K562 (cell line): ENCODE measurements around the gene PDHX. TPM values are rescaled to one million over a fixed set of nuclear protein-coding genes. Genes with fewer than 3 reads are reported as not detected.
A peak's percentile ranks its signal among the peaks of the same experiment; 100 is the strongest.

Experiments
- ATAC-seq: fragments of 200-7000 bp; cut with Tn5 transposase; 3 replicates; pipeline ENCODE4 v1.9.1; 2020; ENCODE audit warnings: moderate library complexity
- BruUV-seq: library from RNA; stranded (reverse); fragments of 400-500 nt; replicated peaks from 2 replicates; lab custom pipeline; 2021; lab: Mats Ljungman, UMichigan
- CTCF ChIA-PET: fragments of 300-600 bp; formaldehyde crosslinking; extraction: SDS; loops from one replicate; lab custom pipeline; 2021; ENCODE audit warnings: low intra/inter-chr PET ratio; lab: Yijun Ruan, JAX
- POLR2A ChIA-PET: fragments of 300-600, 350-650 bp; sonication (Branson Sonifier 250); formaldehyde crosslinking; extraction: SDS; loops from one replicate; lab custom pipeline; 2021; ENCODE audit warnings: antibody characterized with exemption, inconsistent platforms; lab: Yijun Ruan, JAX
- DNase-seq, 4 experiments: peaks; one replicate each; pipeline versions ENCODE4 v3.0.0 to v3.0.0-alpha.2; 2011 to 2018; ENCODE audit warnings: low spot score in 3 of 4, mixed read lengths in 3 of 4; ENCODE audit errors: extremely low read depth in 1 of 4
- FAIRE-seq: peaks from 2 replicates; lab custom pipeline; 2011; peaks lifted over from hg19 to GRCh38; lab: Jason Lieb, UNC
- H2AFZ ChIP-seq: 2 replicates; pipeline ENCODE4 v1.6.0; 2011; ENCODE audit warnings: low read depth, low read length, control low read depth, inconsistent platforms
- H3K27ac ChIP-seq: fragments of 200-600 bp; 3 replicates; pipeline ENCODE4 v1.8.0; 2011; ENCODE audit warnings: low read depth, mild to moderate bottlenecking, control low read depth, inconsistent platforms, low read length, moderate library complexity, mixed read lengths; ENCODE audit errors: extremely low read depth
- H3K27me3 ChIP-seq, 2 experiments: fragments of 300-600 bp in 1 of 2; 2 replicates in 1 of 2; 3 replicates in 1 of 2; pipeline versions ENCODE4 v1.6.0 to v1.8.0; 2011; ENCODE audit warnings: inconsistent platforms in 2 of 2, low read length in 2 of 2, mild to moderate bottlenecking in 1 of 2, mixed read lengths in 1 of 2, moderate library complexity in 1 of 2; ENCODE audit not compliant: control insufficient read depth in 2 of 2, insufficient read depth in 2 of 2
- H3K36me3 ChIP-seq: fragments of 300-600 bp; 3 replicates; pipeline ENCODE4 v1.8.0; 2011; ENCODE audit warnings: mild to moderate bottlenecking, low read length, inconsistent platforms; ENCODE audit not compliant: control insufficient read depth, insufficient read depth
- H3K4me1 ChIP-seq, 2 experiments: fragments of 200-600 bp in 1 of 2; replicated peaks in 1 of 2; 2 replicates in 1 of 2; 3 replicates in 1 of 2; pipeline versions ENCODE4 v1.5.1 to v1.8.0; 2011; ENCODE audit warnings: inconsistent platforms in 2 of 2, low read length in 2 of 2, mild to moderate bottlenecking in 1 of 2, mixed read lengths in 1 of 2, moderate library complexity in 1 of 2; ENCODE audit not compliant: control insufficient read depth in 2 of 2, insufficient read depth in 2 of 2
- H3K4me2 ChIP-seq: 2 replicates; pipeline ENCODE4 v1.6.1; 2011; ENCODE audit warnings: low read length, control low read depth, inconsistent platforms, mixed read lengths; ENCODE audit not compliant: insufficient read depth
- H3K4me3 ChIP-seq: fragments of 200-600 bp; sonication (generic), shearing (Covaris generic); 2 replicates; pipeline ENCODE4 v1.5.1; 2016; ENCODE audit warnings: control low read depth, inconsistent platforms
- H3K79me2 ChIP-seq: fragments of 200-600 bp; 3 replicates; pipeline ENCODE4 v1.8.0; 2011; ENCODE audit warnings: low read length, inconsistent platforms; ENCODE audit not compliant: control insufficient read depth, insufficient read depth
- H3K9ac ChIP-seq, 2 experiments: 2 replicates each; pipeline versions ENCODE4 v1.6.0 to v1.6.1; 2011; ENCODE audit warnings: low read depth in 2 of 2, low read length in 2 of 2, control low read depth in 1 of 2, inconsistent platforms in 1 of 2, mild to moderate bottlenecking in 1 of 2, mixed read lengths in 1 of 2; ENCODE audit not compliant: insufficient read depth in 1 of 2
- H3K9me1 ChIP-seq: one replicate; pipeline ENCODE4 v1.6.0; 2011; ENCODE audit warnings: inconsistent platforms, mild to moderate bottlenecking, low read length, moderate library complexity; ENCODE audit not compliant: control insufficient read depth, insufficient read depth
- H3K9me3 ChIP-seq: replicated peaks from 2 replicates; pipeline ENCODE4 v1.5.1; 2011; ENCODE audit warnings: low read depth, low read length, inconsistent platforms; ENCODE audit not compliant: control insufficient read depth, insufficient read depth
- H4K20me1 ChIP-seq: replicated peaks from 2 replicates; pipeline ENCODE4 v1.6.1; 2011; ENCODE audit warnings: low read length, inconsistent platforms, mixed read lengths; ENCODE audit not compliant: control insufficient read depth, insufficient read depth
- ADNP ChIP-seq: fragments of 200-800 bp; sonication (Bioruptor generic); IDR thresholded peaks from 2 replicates; pipeline ENCODE4 v1.6.1; 2016; ENCODE audit warnings: missing genetic modification characterization, missing compliant biosample characterization
- BRD9 ChIP-seq: fragments of 450-650 bp; IDR thresholded peaks from 2 replicates; pipeline ENCODE4 v1.6.1; 2018; ENCODE audit warnings: low read depth; ENCODE audit not compliant: partially characterized antibody
- DPF2 ChIP-seq: fragments of 450-650 bp; IDR thresholded peaks from 2 replicates; pipeline ENCODE4 v1.6.1; 2016
- SPI1 ChIP-seq: IDR thresholded peaks from 2 replicates; pipeline ENCODE4 v1.6.1; 2011; ENCODE audit warnings: low read depth, low read length, control low read depth, borderline replicate concordance
- TOE1 ChIP-seq, 2 experiments: fragments of 450-650 bp in 1 of 2; sonication (generic) in 1 of 2; formaldehyde crosslinking in 1 of 2; IDR thresholded peaks; 2 replicates each; pipeline versions ENCODE4 v1.7.1 to v1.8.0; 2016 to 2022; ENCODE audit warnings: borderline replicate concordance in 2 of 2, mild to moderate bottlenecking in 2 of 2, antibody characterized with exemption in 1 of 2, inconsistent platforms in 1 of 2, low read depth in 1 of 2, missing genetic modification reagents in 1 of 2, moderate library complexity in 1 of 2
- VEZF1 ChIP-seq: fragments of 200-800 bp; sonication (Bioruptor generic); IDR thresholded peaks from 2 replicates; pipeline ENCODE4 v1.6.1; 2017; ENCODE audit warnings: missing genetic modification characterization, missing compliant biosample characterization
- ZNF384 ChIP-seq: IDR thresholded peaks from 2 replicates; pipeline ENCODE4 v1.6.1; 2012; ENCODE audit warnings: low read depth, low read length, improper control_type of control experiment
- WGBS: fragments of 100-300 bp; shearing (Covaris generic); methylation state at CpG from one replicate; pipeline ENCODE4 v1.1.6; 2016; ENCODE audit warnings: low coverage, mixed read lengths; ENCODE audit not compliant: insufficient coverage; ENCODE audit errors: missing lambda C conversion rate; 5-methylcytosine and 5-hydroxymethylcytosine counted together
- in situ Hi-C: fragments of 300-500 bp; cut with MboI; formaldehyde crosslinking; loops from 4 replicates; pipeline ENCODE4 v1.15.0; 2018; ENCODE audit warnings: inconsistent platforms, mixed read lengths
- intact Hi-C: fragments of 100-400 bp; cut with micrococcal nuclease; formaldehyde crosslinking; loops from 2 replicates; pipeline ENCODE4 v1.14.2; 2022
- polyA plus RNA-seq, 8 experiments: library from polyadenylated mRNA; depleted of rRNA in 4 of 8; stranded (reverse) in 5 of 8; unstranded in 3 of 8; fragments of >200 nt; fragmentation: Nextera tagmentation in 2 of 8; fragmentation: Illumina TruSeq in 1 of 8; extraction: Ambion mirVana in 2 of 8; extraction: Trizol in 1 of 8; gene quantifications; 2 replicates each; pipeline versions ENCODE4 v1.2.1 to v1.2.3, GENCODE V29; 2011 to 2014; ENCODE audit warnings: inconsistent platforms in 1 of 8, missing spikeins in 1 of 8
- total RNA-seq, 7 experiments: library from RNA; depleted of rRNA in 6 of 7; stranded (reverse); fragments of >200 nt in 6 of 7; fragmentation: Illumina TruSeq in 2 of 7; extraction: Trizol in 2 of 7; gene quantifications; 2 replicates each; pipeline versions ENCODE4 v1.2.1 to v1.2.3, GENCODE V29; 2011 to 2021; ENCODE audit warnings: low replicate concordance in 1 of 7

The PDHX gene
- total and polyA plus RNA-seq, 9 of the 15 experiments (the other 6 are each of a cell fraction or from before 2014, with no cell fraction given), result 20.8 to 43.5 (median 31.2) TPM

- peak; percentile 28; the same call in 1 of the 3 replicates for ATAC-seq
- in situ Hi-C loops (loop anchor here (5.0 to 25.0 kb wide), 2 partner anchors 309 to 464 kb away; no protein-coding TSS in a partner anchor), intact Hi-C loops (loop anchor here (5.0 kb wide), 3 partner anchors 69 to 559 kb away; no protein-coding TSS in a partner anchor)
- CTCF ChIA-PET, result no interaction called here
- no peak for DNase-seq
- no peaks in the 10 kb centered on the region for H3K9me1 ChIP-seq
- H3K27ac ChIP-seq, result no peak overlapping the region
- H3K79me2 ChIP-seq, result peaks cover 66% of the 10 kb centered on the region
- TF ChIP-seq VEZF1 (peak; percentile 33; the same call in 1 of the 2 replicates), ADNP (tag) (no peak), DPF2 (peak; percentile 19; the same call in 1 of the 2 replicates), SPI1 (peak; percentile 66; the same call in 1 of the 2 replicates), TOE1 (IDR thresholded peaks at IDR 0.05; ENCODE audit: borderline replicate concordance) (no peak), TOE1 (CRISPR knock-in tag; IDR thresholded peaks at IDR 0.05; ENCODE audit: borderline replicate concordance, low read depth) (no peak), ZNF384 (peak; percentile 81), BRD9 (no peak)
- H3K4me3 ChIP-seq, result no peak overlapping the region
- no peak overlapping the region for H3K4me2 ChIP-seq
- POLR2A ChIA-PET, result interaction anchor here (3.0 kb wide), 1 partner anchor 10 kb away, joined by 11 read pairs; no protein-coding TSS in a partner anchor
- WGBS, result 11% methylated on average over 3 of the region's 3 CpGs
- no peaks in the 10 kb centered on the region for H3K27me3 ChIP-seq
- peaks cover 0 to 4% of the 10 kb centered on the region in 2 experiments; a peak in 3 of 5 replicates for H3K4me1 ChIP-seq
- no peaks in the 10 kb centered on the region for H3K9me3 ChIP-seq
- FAIRE-seq, result no peak
- no peak overlapping the region for H2AFZ ChIP-seq
- H3K9ac ChIP-seq, result no peak overlapping the region
- BruUV-seq, result no TSS peak
- H3K36me3 ChIP-seq, result peaks cover 14% of the 10 kb centered on the region; the same call in 1 of the 3 replicates
- 0 out of 2 replicates have a peak, but pooled peaks cover 5% of the 10 kb centered on the region for H4K20me1 ChIP-seq
Observed at GRCh38 chr11:34928268-34928959, 12.0 kb downstream of the PDHX start.
